Hepatocyte (in vitro differentiated cells): ENCODE results near the gene RXRA. TPM values are rescaled to one million over a fixed set of nuclear protein-coding genes. Genes with fewer than 3 reads are reported as not detected.
A peak's percentile ranks its signal among the peaks of the same experiment; 100 is the strongest.

Source experiments
- DNase-seq: peaks from one replicate; pipeline ENCODE4 v3.0.0-alpha.2; 2016; ENCODE audit warnings: low spot score
- H2AFZ ChIP-seq: fragments of 200-600 bp; sonication (generic); 2 replicates; pipeline ENCODE4 v1.6.0; 2016; ENCODE audit warnings: antibody characterized with exemption, mild to moderate bottlenecking
- H3K27ac ChIP-seq: fragments of 200-600 bp; sonication (generic); 2 replicates; pipeline ENCODE4 v1.5.1; 2016; ENCODE audit warnings: mild to moderate bottlenecking
- H3K27me3 ChIP-seq: fragments of 200-600 bp; sonication (generic); 2 replicates; pipeline ENCODE4 v1.6.1; 2016
- H3K36me3 ChIP-seq: fragments of 200-600 bp; sonication (generic); replicated peaks from 2 replicates; pipeline ENCODE4 v1.5.1; 2016; ENCODE audit warnings: low read depth; ENCODE audit not compliant: insufficient read depth
- H3K4me1 ChIP-seq: fragments of 200-600 bp; sonication (generic); 2 replicates; pipeline ENCODE4 v1.5.1; 2016; ENCODE audit warnings: mild to moderate bottlenecking, moderate library complexity; ENCODE audit not compliant: insufficient read depth
- H3K4me2 ChIP-seq: fragments of 200-600 bp; sonication (generic); 2 replicates; pipeline ENCODE4 v1.6.0; 2016
- H3K4me3 ChIP-seq: fragments of 200-600 bp; sonication (generic); 2 replicates; pipeline ENCODE4 v1.5.1; 2016; ENCODE audit warnings: mild to moderate bottlenecking
- H3K79me2 ChIP-seq: fragments of 200-600 bp; sonication (generic); 2 replicates; pipeline ENCODE4 v1.6.0; 2017; ENCODE audit warnings: mild to moderate bottlenecking
- H3K9me2 ChIP-seq: fragments of 200-600 bp; sonication (generic); replicated peaks from 2 replicates; pipeline ENCODE4 v1.6.0; 2017; ENCODE audit warnings: mild to moderate bottlenecking; ENCODE audit not compliant: insufficient read depth
- H3K9me3 ChIP-seq: fragments of 200-600 bp; sonication (generic); 2 replicates; pipeline ENCODE4 v1.5.1; 2016; ENCODE audit warnings: low read depth, mild to moderate bottlenecking
- H4K20me1 ChIP-seq: fragments of 200-600 bp; sonication (generic); 2 replicates; pipeline ENCODE4 v1.6.0; 2016; ENCODE audit warnings: mild to moderate bottlenecking; ENCODE audit not compliant: insufficient read depth, poor library complexity, severe bottlenecking
- CTCF ChIP-seq: fragments of 200-600 bp; sonication (generic); IDR thresholded peaks from 2 replicates; pipeline ENCODE4 v1.5.1; 2016; ENCODE audit warnings: antibody characterized with exemption, mild to moderate bottlenecking; ENCODE audit not compliant: poor library complexity
- EZH2 ChIP-seq: fragments of 200-600 bp; sonication (generic); IDR thresholded peaks from 2 replicates; pipeline ENCODE4 v1.6.1; 2016; ENCODE audit warnings: antibody characterized with exemption, mild to moderate bottlenecking, borderline replicate concordance
- EZH2phosphoT487 ChIP-seq: fragments of 200-600 bp; sonication (generic); IDR thresholded peaks from one replicate; pipeline ENCODE4 v1.6.1; 2018; ENCODE audit warnings: antibody characterized with exemption, mild to moderate bottlenecking, low read depth, moderate library complexity; ENCODE audit not compliant: unreplicated experiment, severe bottlenecking
- WGBS: methylation state at CpG from one replicate; pipeline ENCODE4 v1.1.6; 2016; ENCODE audit warnings: low lambda C conversion rate; ENCODE audit errors: missing lambda C conversion rate; 5-methylcytosine and 5-hydroxymethylcytosine counted together
- polyA plus RNA-seq: library from polyadenylated mRNA; unstranded; fragments of >200 nt; fragmentation: Nextera tagmentation; extraction: Ambion mirVana; gene quantifications from 2 replicates; pipeline ENCODE4 v1.2.1, GENCODE V29; 2016
- total RNA-seq: library from RNA; depleted of rRNA; stranded (reverse); fragments of >200 nt; gene quantifications from 2 replicates; pipeline ENCODE4 v1.2.3, GENCODE V29; 2014

The RXRA gene
- total and polyA plus RNA-seq, 2 experiments from 2014 or later = 35.9 to 41.6 TPM

DNA sequence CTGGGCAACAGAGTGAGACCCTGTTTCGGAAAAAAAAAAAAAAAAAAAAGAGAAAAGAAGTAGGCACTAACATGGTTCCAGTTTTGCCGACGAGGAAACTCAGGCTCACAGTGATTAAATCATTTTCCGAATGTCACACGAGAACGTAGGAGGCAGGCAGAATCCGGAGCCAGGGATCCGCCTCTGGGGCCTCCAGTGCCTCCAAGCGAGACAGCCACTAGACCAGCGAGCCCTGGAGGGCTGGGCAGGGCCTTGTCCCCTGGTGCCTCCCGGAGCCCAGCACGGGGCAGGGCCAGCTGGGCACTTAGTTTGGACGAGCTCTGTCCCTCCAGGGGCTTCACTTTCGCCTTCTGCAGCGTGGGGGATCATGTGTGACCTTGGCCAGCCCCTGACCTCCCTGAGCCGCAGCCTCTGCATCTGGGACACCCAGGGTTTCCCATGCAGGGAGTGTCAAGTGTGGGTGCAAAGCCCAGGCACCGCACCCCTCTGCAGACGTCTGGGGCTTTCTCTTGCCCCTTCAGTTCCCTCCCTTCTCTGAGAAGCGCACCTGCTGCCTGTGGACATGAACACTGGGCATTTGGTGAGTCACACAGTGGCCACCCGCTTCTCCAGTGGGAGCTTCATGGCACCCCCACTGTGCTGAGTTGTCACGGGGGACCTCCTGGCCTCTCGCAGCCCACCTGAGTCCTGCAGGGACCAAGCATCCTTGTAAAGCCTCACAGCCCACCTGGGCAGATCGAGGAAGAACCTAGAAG, 80.3 kb downstream of the RXRA start:
- no peaks in the 10 kb centered on the region for H3K9me3 ChIP-seq
- H3K36me3 ChIP-seq = no peaks in the 10 kb centered on the region
- H3K4me2 ChIP-seq = no peak overlapping the region
- 84% methylated on average over 23 of the region's 23 CpGs for WGBS
- H3K79me2 ChIP-seq = peaks cover 51% of the 10 kb centered on the region
- H4K20me1 ChIP-seq = peaks cover 78% of the 10 kb centered on the region
- no peak overlapping the region for H3K4me3 ChIP-seq
- peaks cover 3% of the 10 kb centered on the region for H3K4me1 ChIP-seq
- DNase-seq = no peak
- H3K9me2 ChIP-seq = no peaks in the 10 kb centered on the region
- no peaks in the 10 kb centered on the region for H3K27me3 ChIP-seq
- H2AFZ ChIP-seq = no peak overlapping the region
- no peak overlapping the region for H3K27ac ChIP-seq
- no peak for TF ChIP-seq CTCF
- TF ChIP-seq EZH2phosphoT487 = no peak
- no peak for TF ChIP-seq EZH2

DNA sequence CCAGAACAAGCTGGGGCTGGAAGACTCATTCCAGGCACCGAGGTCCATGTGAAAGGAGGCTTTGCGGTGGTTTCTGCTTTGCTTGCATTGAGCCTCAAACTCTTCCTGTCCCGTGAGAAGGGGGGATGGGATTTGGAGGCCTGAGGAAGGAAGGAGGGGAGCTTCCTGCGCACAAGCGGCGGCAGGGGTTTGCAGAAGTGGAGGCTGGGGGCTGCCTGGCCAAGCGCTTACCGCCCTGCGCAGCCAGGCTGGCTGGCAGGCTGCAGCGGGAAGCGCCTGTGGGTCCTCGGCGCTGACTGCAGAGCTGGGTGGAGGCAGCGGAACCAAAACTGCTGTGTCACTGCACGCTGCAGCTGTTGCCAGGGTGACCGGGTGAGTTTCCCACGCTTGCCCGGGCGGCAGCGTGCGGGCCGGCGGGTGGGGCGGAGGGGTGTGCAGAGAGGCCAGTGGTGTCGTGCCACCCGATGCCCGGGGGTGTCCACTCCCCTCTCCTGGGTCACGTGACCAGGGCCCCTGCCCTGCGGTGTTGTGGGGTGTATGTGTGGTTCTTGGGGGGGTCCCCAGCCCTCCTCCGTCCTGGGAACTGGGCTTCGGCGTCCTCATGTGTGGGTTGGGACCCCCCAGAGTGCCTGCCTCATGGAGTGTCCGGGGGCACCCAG, 81.0 kb downstream of the RXRA start:
- Histone ChIP-seq H3K9me2 (no peaks in the 10 kb centered on the region), H3K79me2 (peaks cover 48% of the 10 kb centered on the region), H3K4me1 (peaks cover 10% of the 10 kb centered on the region), H3K9me3 (no peaks in the 10 kb centered on the region), H3K27me3 (no peaks in the 10 kb centered on the region), H3K4me2 (no peak overlapping the region), H3K27ac (no peak overlapping the region), H4K20me1 (peaks cover 79% of the 10 kb centered on the region), H2AFZ (no peak overlapping the region), H3K36me3 (no peaks in the 10 kb centered on the region), H3K4me3 (no peak overlapping the region)
- 75% methylated on average over 24 of the region's 33 CpGs for WGBS
- TF ChIP-seq CTCF (no peak), EZH2 (no peak), EZH2phosphoT487 (no peak)
- peak; percentile 64 for DNase-seq

DNA sequence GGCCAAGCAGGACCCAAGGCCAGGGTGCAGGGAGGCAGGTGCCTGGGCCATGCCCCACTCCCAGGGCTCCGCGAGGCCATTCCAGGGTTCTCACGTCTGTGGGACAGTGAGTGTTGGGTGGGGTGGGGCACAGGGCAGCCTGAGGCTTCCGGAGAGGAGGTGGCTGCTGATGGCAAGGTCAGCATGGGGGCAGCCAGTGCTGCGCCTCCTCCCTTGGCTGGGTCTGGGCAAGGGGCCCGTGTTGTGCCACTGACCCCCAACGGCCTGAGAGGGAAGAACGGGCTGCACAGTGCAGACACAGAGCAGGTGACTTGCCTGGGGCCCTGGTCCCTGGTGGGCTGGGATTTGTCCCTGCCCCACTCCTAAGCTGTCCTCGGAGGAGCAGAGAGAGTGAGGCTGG, 82.1 kb downstream of the RXRA start:
- Histone ChIP-seq H3K27me3 (no peaks in the 10 kb centered on the region), H3K9me3 (no peaks in the 10 kb centered on the region), H3K4me3 (no peak overlapping the region), H3K27ac (no peak overlapping the region), H3K9me2 (no peaks in the 10 kb centered on the region), H3K4me1 (peaks cover 21% of the 10 kb centered on the region), H2AFZ (no peak overlapping the region), H3K4me2 (no peak overlapping the region), H4K20me1 (peaks cover 77% of the 10 kb centered on the region), H3K79me2 (peaks cover 47% of the 10 kb centered on the region), H3K36me3 (no peaks in the 10 kb centered on the region)
- no peak for DNase-seq
- no peak for TF ChIP-seq CTCF
- no peak for TF ChIP-seq EZH2phosphoT487
- TF ChIP-seq EZH2 = no peak
- 80% methylated on average over 5 of the region's 9 CpGs for WGBS
